H1 (cell line): ENCODE results near the gene CAMTA1. TPM values are rescaled to one million over a fixed set of nuclear protein-coding genes. Genes with fewer than 3 reads are reported as not detected.

Source experiments
- CTCF ChIA-PET: fragments of 300-600 bp; sonication (Branson Sonifier 250); formaldehyde crosslinking; loops from one replicate; lab custom pipeline; 2021; ENCODE audit not compliant: partially characterized antibody; lab: Charles Lee
- POLR2A ChIA-PET: fragments of 300-600 bp; sonication (Branson Sonifier 250); formaldehyde crosslinking; loops from one replicate; lab custom pipeline; 2021; ENCODE audit warnings: inconsistent platforms; ENCODE audit not compliant: partially characterized antibody; lab: Charles Lee
- DNase-seq, 2 experiments: peaks; one replicate each; pipeline versions ENCODE4 v3.0.0 to v3.0.0-alpha.2; 2010 to 2022; ENCODE audit warnings: low spot score in 2 of 2, low read depth in 1 of 2, mixed read lengths in 1 of 2
- FAIRE-seq: peaks from 2 replicates; lab custom pipeline; 2011; peaks lifted over from hg19 to GRCh38; lab: Jason Lieb, UNC
- H2AFZ ChIP-seq: 2 replicates; pipeline ENCODE4 v1.8.1; 2012; ENCODE audit warnings: low read length, inconsistent platforms
- H2AK5ac ChIP-seq: 2 replicates; pipeline ENCODE4 v1.6.1; 2013; ENCODE audit warnings: low read depth, low read length
- H2BK120ac ChIP-seq: replicated peaks from 2 replicates; pipeline ENCODE3; 2013; ENCODE audit warnings: low read depth, low read length, inconsistent platforms
- H2BK12ac ChIP-seq: 2 replicates; pipeline ENCODE4 v1.6.1; 2013; ENCODE audit warnings: low read depth, low read length
- H2BK15ac ChIP-seq: 2 replicates; pipeline ENCODE4 v1.6.1; 2013; ENCODE audit warnings: low read length
- H2BK20ac ChIP-seq: 2 replicates; pipeline ENCODE4 v1.6.1; 2013; ENCODE audit warnings: low read length
- H2BK5ac ChIP-seq: 2 replicates; pipeline ENCODE4 v1.6.1; 2013; ENCODE audit warnings: low read depth, low read length
- H3K14ac ChIP-seq: 2 replicates; pipeline ENCODE4 v1.6.1; 2013; ENCODE audit warnings: inconsistent platforms; ENCODE audit not compliant: insufficient read length
- H3K18ac ChIP-seq: 2 replicates; pipeline ENCODE4 v1.6.1; 2013; ENCODE audit warnings: low read length; ENCODE audit errors: extremely low read depth
- H3K23ac ChIP-seq: 2 replicates; pipeline ENCODE4 v1.6.1; 2013; ENCODE audit warnings: inconsistent platforms; ENCODE audit not compliant: insufficient read length
- H3K23me2 ChIP-seq: 2 replicates; pipeline ENCODE4 v1.6.1; 2013; ENCODE audit warnings: low read depth, low read length
- H3K27ac ChIP-seq: 2 replicates; pipeline ENCODE4 v1.6.1; 2011; ENCODE audit warnings: low read depth, low read length, inconsistent platforms
- H3K27me3 ChIP-seq, 4 experiments: replicated peaks in 1 of 4; 1 replicate in 1 of 4; 2 replicates in 3 of 4; pipeline versions ENCODE4 v1.6.1 to v1.8.1; 2011 to 2013; ENCODE audit warnings: low read length in 3 of 4, mild to moderate bottlenecking in 3 of 4, inconsistent platforms in 2 of 4, mixed read lengths in 2 of 4, moderate library complexity in 1 of 4; ENCODE audit not compliant: control insufficient read depth in 3 of 4, insufficient read depth in 3 of 4; ENCODE audit errors: extremely low read depth in 1 of 4
- H3K36me3 ChIP-seq, 4 experiments: 2 replicates each; pipeline versions ENCODE4 v1.6.1 to v1.8.1; 2011 to 2013; ENCODE audit warnings: mild to moderate bottlenecking in 4 of 4, low read length in 3 of 4, moderate library complexity in 2 of 4, control low read depth in 1 of 4, inconsistent platforms in 1 of 4; ENCODE audit not compliant: insufficient read depth in 4 of 4, control insufficient read depth in 2 of 4
- H3K4ac ChIP-seq: replicated peaks from 2 replicates; pipeline ENCODE3; 2013; ENCODE audit warnings: low read length, low read depth, mixed read lengths, inconsistent platforms; ENCODE audit not compliant: insufficient read length
- H3K4me1 ChIP-seq, 4 experiments: replicated peaks in 1 of 4; 1 replicate in 1 of 4; 2 replicates in 3 of 4; pipeline versions ENCODE4 v1.6.1 to v1.8.1; 2011 to 2013; ENCODE audit warnings: low read length in 3 of 4, inconsistent platforms in 2 of 4, mixed read lengths in 1 of 4; ENCODE audit not compliant: insufficient read depth in 4 of 4, control insufficient read depth in 3 of 4
- H3K4me2 ChIP-seq, 2 experiments: 2 replicates each; pipeline versions ENCODE4 v1.6.1 to v1.8.1; 2011 to 2013; ENCODE audit warnings: low read depth in 2 of 2, low read length in 2 of 2, control low read depth in 1 of 2, inconsistent platforms in 1 of 2, mild to moderate bottlenecking in 1 of 2; ENCODE audit not compliant: insufficient read depth in 1 of 2
- H3K4me3 ChIP-seq, 4 experiments: fragments of 200-600, 300-600 bp in 1 of 4; sonication (generic), shearing (Covaris generic), sonication (Bioruptor Twin) in 1 of 4; 2 replicates each; pipeline versions ENCODE4 v1.5.1 to v1.8.1; 2011 to 2016; ENCODE audit warnings: low read length in 4 of 4, low read depth in 3 of 4, control low read depth in 2 of 4, inconsistent platforms in 2 of 4, mild to moderate bottlenecking in 2 of 4, mixed read lengths in 1 of 4, moderate library complexity in 1 of 4; ENCODE audit not compliant: insufficient read depth in 2 of 4; ENCODE audit errors: extremely low read depth in 1 of 4
- H3K56ac ChIP-seq: replicated peaks from 2 replicates; pipeline ENCODE3; 2013; ENCODE audit warnings: low read depth, mild to moderate bottlenecking, mixed read lengths, low read length, inconsistent platforms; ENCODE audit not compliant: insufficient read length
- H3K79me1 ChIP-seq: 2 replicates; pipeline ENCODE4 v1.6.1; 2013; ENCODE audit warnings: low read depth, low read length, control low read depth
- H3K79me2 ChIP-seq, 2 experiments: 2 replicates each; pipeline versions ENCODE4 v1.6.1 to v1.8.1; 2012 to 2013; ENCODE audit warnings: low read length in 2 of 2, mild to moderate bottlenecking in 2 of 2, inconsistent platforms in 1 of 2; ENCODE audit not compliant: insufficient read depth in 2 of 2, control insufficient read depth in 1 of 2
- H3K9ac ChIP-seq, 4 experiments: replicated peaks in 1 of 4; 1 replicate in 1 of 4; 2 replicates in 3 of 4; pipeline versions ENCODE4 v1.6.1 to v1.8.1; 2011 to 2013; ENCODE audit warnings: low read depth in 3 of 4, low read length in 3 of 4, control low read depth in 2 of 4, mild to moderate bottlenecking in 2 of 4, moderate library complexity in 2 of 4, inconsistent platforms in 1 of 4; ENCODE audit errors: extremely low read depth in 1 of 4
- H3K9me3 ChIP-seq, 2 experiments: 2 replicates each; pipeline versions ENCODE4 v1.6.1 to v1.8.1; 2012 to 2013; ENCODE audit warnings: mild to moderate bottlenecking in 2 of 2, moderate library complexity in 2 of 2, control low read depth in 1 of 2, inconsistent platforms in 1 of 2, low read depth in 1 of 2, low read length in 1 of 2, mixed read lengths in 1 of 2; ENCODE audit not compliant: insufficient read depth in 2 of 2
- H4K20me1 ChIP-seq, 2 experiments: replicated peaks in 1 of 2; 2 replicates each; pipeline versions ENCODE3 to v1.8.1; 2011 to 2013; ENCODE audit warnings: inconsistent platforms in 2 of 2, low read length in 2 of 2, mild to moderate bottlenecking in 1 of 2; ENCODE audit not compliant: insufficient read depth in 2 of 2, control insufficient read depth in 1 of 2
- H4K5ac ChIP-seq: 2 replicates; pipeline ENCODE4 v1.6.1; 2013; ENCODE audit warnings: low read length, low read depth, mixed read lengths, inconsistent platforms; ENCODE audit not compliant: insufficient read length
- H4K8ac ChIP-seq: 2 replicates; pipeline ENCODE4 v1.8.0; 2013; ENCODE audit warnings: mild to moderate bottlenecking, moderate library complexity, low read length, inconsistent platforms; ENCODE audit not compliant: insufficient read depth; ENCODE audit errors: extremely low read depth
- H4K91ac ChIP-seq: replicated peaks from 2 replicates; pipeline ENCODE3; 2013; ENCODE audit warnings: low read length, mixed read lengths, inconsistent platforms; ENCODE audit not compliant: insufficient read length
- ATF2 ChIP-seq: IDR thresholded peaks from 2 replicates; pipeline ENCODE4 v1.6.1; 2012; ENCODE audit warnings: low read length, inconsistent platforms
- CTCF ChIP-seq, 3 experiments: IDR thresholded peaks; 1 replicate in 2 of 3; 2 replicates in 1 of 3; pipeline versions ENCODE4 v1.5.1 to v1.6.1; 2011; ENCODE audit warnings: low read length in 3 of 3, mild to moderate bottlenecking in 3 of 3, inconsistent platforms in 2 of 3, low read depth in 1 of 3, moderate library complexity in 1 of 3; ENCODE audit not compliant: insufficient read depth in 1 of 3; ENCODE audit errors: control extremely low read depth in 1 of 3
- RAD21 ChIP-seq, 2 experiments: IDR thresholded peaks in 1 of 2; conservative IDR thresholded peaks in 1 of 2; 2 replicates each; pipeline ENCODE4 v1.6.1; 2011; ENCODE audit warnings: low read depth in 2 of 2, low read length in 2 of 2, improper control_type of control experiment in 1 of 2, inconsistent platforms in 1 of 2, mild to moderate bottlenecking in 1 of 2, moderate library complexity in 1 of 2
- RNF2 ChIP-seq: fragments of 200-900, 300-1000 bp; sonication (generic); IDR thresholded peaks from 2 replicates; pipeline ENCODE4 v1.7.1; 2016; ENCODE audit warnings: borderline replicate concordance, low read depth, mild to moderate bottlenecking, antibody characterized with exemption, low read length; ENCODE audit not compliant: poor library complexity, severe bottlenecking; ENCODE audit errors: missing control alignments
- SAP30 ChIP-seq: fragments of 300-600 bp; sonication (generic); IDR thresholded peaks from 2 replicates; pipeline ENCODE4 v1.7.1; 2012; ENCODE audit warnings: low read length, moderate library complexity, mild to moderate bottlenecking, inconsistent platforms; ENCODE audit not compliant: insufficient read depth, insufficient replicate concordance
- YY1 ChIP-seq: IDR thresholded peaks from 2 replicates; pipeline ENCODE4 v1.6.1; 2011; ENCODE audit warnings: low read depth, mild to moderate bottlenecking, low read length
- WGBS, 2 experiments: shearing (Covaris generic) in 1 of 2; methylation state at CpG; one replicate each; pipeline versions ENCODE4 v1.1.6 to v1.1.7; 2013 to 2015; ENCODE audit warnings: low lambda C conversion rate in 2 of 2, mixed read lengths in 2 of 2, inconsistent platforms in 1 of 2, low coverage in 1 of 2, missing lambda C conversion rate in 1 of 2; ENCODE audit not compliant: insufficient replicate concordance in 2 of 2, insufficient coverage in 1 of 2, insufficient read length in 1 of 2; ENCODE audit errors: extremely low coverage in 1 of 2, missing lambda C conversion rate in 1 of 2; 5-methylcytosine and 5-hydroxymethylcytosine counted together
- polyA plus RNA-seq, 7 experiments: library from polyadenylated mRNA; depleted of rRNA in 3 of 7; stranded (reverse) in 5 of 7; unstranded in 2 of 7; fragments of >200 nt in 5 of 7; fragments of 200-250 nt in 2 of 7; gene quantifications; 1 replicate in 5 of 7; 2 replicates in 1 of 7; 4 replicates in 1 of 7; pipeline versions ENCODE4 v1.2.1 to v1.2.3, GENCODE V29; 2011 to 2013; ENCODE audit warnings: missing spikeins in 2 of 7, mixed read lengths in 2 of 7
- total RNA-seq: library from RNA; stranded (reverse); fragmentation: NEBNext Ultra II Directional; extraction: Animal tissue kit (Norgen Biotek cat#: 25700); gene quantifications from 2 replicates; pipeline ENCODE4 v1.2.1, GENCODE V29; 2021

CAMTA1 gene
- total and polyA plus RNA-seq, 2 of the 8 experiments (the other 6 are each of a cell fraction or from before 2014, with no cell fraction given) = 65.0 to 119 TPM

GRCh38 chr1:7228252-7228961, 443.2 kb downstream of the CAMTA1 start:
- Histone ChIP-seq H3K9ac (no peak overlapping the region), H3K79me2 (no peaks in the 10 kb centered on the region), H3K27ac (no peak overlapping the region), H4K8ac (0 out of 2 replicates have a peak overlapping the region, but pooled peaks have one; percentile 5), H3K9me3 (no peaks in the 10 kb centered on the region), H2BK120ac (no peak overlapping the region), H4K91ac (no peak overlapping the region), H3K18ac (no peak overlapping the region), H3K4me2 (no peak overlapping the region), H3K36me3 (no peaks in the 10 kb centered on the region), H4K5ac (no peak overlapping the region), H2BK5ac (no peak overlapping the region), H3K4ac (no peak overlapping the region), H3K27me3 (no peaks in the 10 kb centered on the region; a peak in 1 of 7 replicates), H2AFZ (no peak overlapping the region), H3K79me1 (no peaks in the 10 kb centered on the region), H2BK20ac (no peak overlapping the region), H4K20me1 (no peaks in the 10 kb centered on the region), H3K56ac (no peak overlapping the region), H3K23me2 (no peaks in the 10 kb centered on the region), H3K4me3 (no peak overlapping the region), H2BK12ac (no peak overlapping the region), H3K23ac (no peak overlapping the region), H2BK15ac (no peak overlapping the region), H2AK5ac (no peak overlapping the region), H3K14ac (no peak overlapping the region), H3K4me1 (no peaks in the 10 kb centered on the region; a peak in 3 of 7 replicates)
- POLR2A ChIA-PET = no interaction called here
- CTCF ChIA-PET = interaction anchor here (0.7 to 2.4 kb wide), 6 partner anchors 24 to 419 kb away, joined by 3 to 7 read pairs (median 3); no protein-coding TSS in a partner anchor
- DNase-seq (no peak), FAIRE-seq (no peak)
- WGBS, 2 experiments = 92% methylated on average over 17 of the region's 17 CpGs; no CpG with 5 or more reads in 1 of the 2 experiments
- TF ChIP-seq RNF2 (no peak), CTCF (IDR thresholded peaks at IDR 0.05; ENCODE audit: control extremely low read depth in 1 of 3, insufficient read depth in 1 of 3, low read depth in 1 of 3, low read length in 3 of 3) (no peak), SAP30 (no peak), RAD21 (IDR thresholded peaks at IDR 0.05 in 1 of 2, conservative IDR thresholded peaks at IDR 0.05 in 1 of 2; ENCODE audit: low read depth in 2 of 2, low read length in 2 of 2) (peak in 1 of 2 experiments; percentile 8; a peak in 1 of 4 replicates), ATF2 (no peak), YY1 (no peak)
